NCI-H146 treated with DMSO at 0.1 percent for 48 hours (cell line): ENCODE results near the gene ARL2.
A peak's percentile ranks its signal among the peaks of the same experiment; 100 is the strongest.
"Not testable (repeated sequence)": the region's sequence is repeated elsewhere in the genome, so short reads cannot be mapped to it uniquely, and the experiment has no call there.

ENCODE experiments used
- DNase-seq: peaks from one replicate; lab custom pipeline; 2025; ENCODE audit not compliant: unreplicated experiment; lab: John Stamatoyannopoulos, UW

ARL2 gene

DNA sequence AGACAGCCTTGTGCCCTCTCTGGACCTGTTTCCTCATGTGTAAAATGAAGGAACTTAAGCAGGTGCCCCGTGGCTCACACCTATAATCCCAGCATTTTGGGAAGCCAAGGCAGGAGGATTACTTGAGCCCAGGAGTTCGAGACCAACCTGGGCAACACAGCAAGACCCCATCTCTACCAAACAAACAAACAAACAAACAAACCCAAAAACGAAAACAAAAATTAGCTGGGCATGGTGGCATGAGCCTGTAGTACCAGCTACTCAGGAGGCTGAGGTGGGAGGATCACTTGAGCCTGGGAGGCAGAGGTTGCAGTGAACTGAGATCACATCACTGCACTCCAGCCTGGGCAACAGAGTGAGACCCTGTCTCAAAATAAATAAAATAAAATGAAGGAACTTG is 10.0 kb upstream of the ARL2 start:
- not testable (repeated sequence) for DNase-seq

DNA sequence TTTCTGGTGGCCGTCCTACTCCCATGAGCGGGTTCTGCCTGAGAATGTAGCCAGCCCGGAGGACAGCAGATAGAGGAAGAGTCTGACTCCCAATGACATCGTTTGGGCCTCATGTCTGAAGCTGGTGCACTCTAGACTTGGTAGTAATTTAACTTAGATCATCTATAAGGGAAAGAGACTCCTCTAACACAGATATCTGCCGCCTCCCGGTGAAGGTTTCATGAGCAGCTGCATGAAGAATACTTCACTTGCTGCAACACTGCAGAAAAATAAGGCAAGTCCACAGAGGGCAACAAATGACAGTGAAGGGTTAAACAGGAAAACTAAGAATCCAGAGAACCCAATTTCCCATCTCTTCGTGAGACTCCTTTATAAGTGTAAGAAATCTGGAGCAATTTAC is 5.9 kb upstream of the ARL2 start:
- DNase-seq: no peak

GRCh38 chr11:65008873-65009272 is 5.1 kb upstream of the ARL2 start:
- DNase-seq: no peak

DNA sequence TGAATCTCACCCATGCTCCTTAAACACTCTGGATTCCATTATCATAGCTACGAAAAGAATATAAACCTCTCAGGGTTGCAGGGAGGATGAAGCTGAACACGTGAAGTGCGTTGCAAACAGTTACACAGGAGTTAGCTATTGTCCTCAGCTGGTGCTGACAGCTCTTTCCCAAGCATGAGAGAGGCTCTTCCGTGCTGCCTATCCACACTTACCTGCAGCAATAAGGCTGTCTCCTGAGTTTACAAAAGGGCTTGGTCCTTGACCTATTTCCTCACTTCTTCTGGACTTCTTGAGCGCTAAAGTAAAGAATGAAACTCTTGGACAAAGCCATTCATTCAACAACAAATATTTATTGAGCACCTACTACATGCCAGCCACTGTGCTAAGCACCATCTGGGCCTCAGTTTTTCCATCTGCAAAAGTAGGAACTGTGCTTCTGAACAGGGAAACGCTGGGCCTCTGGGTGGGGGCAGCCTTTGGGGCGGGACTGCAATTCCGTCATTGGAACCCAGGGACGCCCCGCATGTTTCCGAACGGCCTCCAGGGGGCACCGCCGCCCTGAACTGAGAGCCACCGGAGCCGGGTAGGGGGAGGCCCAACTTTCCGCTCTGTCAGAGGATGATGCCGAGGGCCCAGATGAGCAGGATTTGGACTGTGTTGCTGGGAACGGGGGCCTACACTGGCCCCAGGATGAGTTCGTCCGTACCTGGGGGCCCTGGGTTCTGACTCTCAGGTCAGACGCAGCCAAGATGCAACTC is 651 bp upstream of the ARL2 start:
- peak; percentile 52 for DNase-seq

DNA sequence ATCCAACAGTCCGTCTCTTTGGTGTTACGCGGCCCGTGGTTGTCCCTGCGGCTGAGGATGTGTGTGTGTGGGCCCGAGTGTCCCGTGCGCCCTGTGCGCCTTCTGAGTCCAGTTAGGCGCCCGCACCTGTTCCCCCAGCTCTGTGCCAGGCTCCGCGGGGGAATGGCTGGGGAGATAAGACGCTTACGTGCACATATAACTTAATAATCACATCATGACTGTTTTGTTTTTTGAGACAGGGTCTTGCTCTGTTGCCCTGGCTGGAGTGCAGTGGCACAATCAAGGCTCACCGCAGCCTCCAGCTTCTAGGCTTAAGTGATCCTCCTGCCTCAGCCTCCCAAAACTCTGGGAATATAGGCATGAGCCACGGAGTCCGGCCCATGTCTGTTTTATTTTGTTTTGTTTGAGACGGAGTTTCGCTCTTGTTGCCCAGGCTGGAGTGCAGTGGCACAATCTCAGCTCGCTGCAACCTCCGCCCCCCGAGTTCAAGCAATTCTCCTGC is 817 bp downstream of the ARL2 start:
- DNase-seq: no peak

GRCh38 chr11:65016705-65017104 is 2.7 kb downstream of the ARL2 start:
- DNase-seq: no peak

GRCh38 chr11:65017937-65018336 is 4.0 kb downstream of the ARL2 start:
- DNase-seq: no peak

DNA sequence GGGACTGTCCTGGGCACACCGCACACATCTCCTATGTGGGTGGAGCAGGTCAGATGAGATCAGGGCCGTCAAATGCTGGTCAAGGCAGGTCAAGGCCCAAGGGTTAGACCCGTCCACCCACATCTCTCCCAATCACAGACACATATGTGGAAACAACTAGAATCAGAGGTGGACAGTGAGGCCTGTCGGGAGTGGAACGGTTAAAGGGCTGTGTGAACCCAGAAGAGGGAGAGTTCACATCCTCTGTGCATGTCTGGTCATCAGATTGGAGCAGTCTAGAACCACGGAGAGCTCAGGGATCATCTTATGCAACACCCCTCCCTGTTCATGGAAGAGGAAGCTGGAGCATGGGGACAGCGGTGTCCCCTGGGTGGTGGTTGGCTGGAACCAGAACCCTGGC is 5.9 kb downstream of the ARL2 start:
- DNase-seq: no peak

DNA sequence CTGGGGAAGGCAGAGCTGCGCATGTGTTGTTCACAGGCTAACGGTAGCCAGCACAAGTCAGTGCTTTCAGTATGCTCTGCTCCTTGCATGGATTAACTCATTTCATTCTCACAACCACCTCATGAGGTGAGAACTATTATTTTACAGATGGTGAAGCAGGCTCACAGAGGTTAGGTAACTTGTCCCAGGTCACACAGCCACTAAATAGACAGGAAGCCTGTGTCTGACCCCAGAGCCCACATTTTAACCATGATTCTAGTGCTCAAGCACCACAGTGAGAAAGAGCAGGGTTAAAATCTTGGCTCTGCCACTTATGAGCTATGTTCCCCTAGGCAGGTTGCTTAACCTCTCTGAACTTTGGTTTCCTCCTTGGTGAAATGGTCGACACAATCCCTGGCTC is 7.0 kb downstream of the ARL2 start:
- DNase-seq: no peak

DNA sequence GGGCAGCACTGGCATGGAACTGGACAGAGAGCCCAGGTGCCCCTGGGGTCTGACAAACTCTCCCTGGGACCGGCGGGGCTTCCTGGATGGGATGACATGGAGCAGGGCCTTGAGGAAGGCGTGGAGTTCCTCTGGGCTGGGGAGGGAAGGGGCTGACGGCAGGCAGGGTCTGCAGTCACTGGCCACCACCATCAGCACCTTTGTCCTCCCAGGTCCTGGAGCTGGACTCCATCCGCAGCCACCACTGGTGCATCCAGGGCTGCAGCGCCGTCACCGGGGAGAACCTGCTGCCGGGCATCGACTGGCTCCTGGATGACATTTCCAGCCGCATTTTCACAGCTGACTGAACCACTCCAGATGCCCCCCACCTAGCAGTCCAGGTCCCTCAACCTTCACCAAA is 7.5 kb downstream of the ARL2 start:
- DNase-seq: no peak

- DNase-seq: not testable (repeated sequence)
These were observed 9.5 kb downstream of the ARL2 start for GRCh38 chr11:65023502-65023901.

GRCh38 chr11:65026810-65027209 is 12.8 kb downstream of the ARL2 start:
- no peak for DNase-seq

DNA sequence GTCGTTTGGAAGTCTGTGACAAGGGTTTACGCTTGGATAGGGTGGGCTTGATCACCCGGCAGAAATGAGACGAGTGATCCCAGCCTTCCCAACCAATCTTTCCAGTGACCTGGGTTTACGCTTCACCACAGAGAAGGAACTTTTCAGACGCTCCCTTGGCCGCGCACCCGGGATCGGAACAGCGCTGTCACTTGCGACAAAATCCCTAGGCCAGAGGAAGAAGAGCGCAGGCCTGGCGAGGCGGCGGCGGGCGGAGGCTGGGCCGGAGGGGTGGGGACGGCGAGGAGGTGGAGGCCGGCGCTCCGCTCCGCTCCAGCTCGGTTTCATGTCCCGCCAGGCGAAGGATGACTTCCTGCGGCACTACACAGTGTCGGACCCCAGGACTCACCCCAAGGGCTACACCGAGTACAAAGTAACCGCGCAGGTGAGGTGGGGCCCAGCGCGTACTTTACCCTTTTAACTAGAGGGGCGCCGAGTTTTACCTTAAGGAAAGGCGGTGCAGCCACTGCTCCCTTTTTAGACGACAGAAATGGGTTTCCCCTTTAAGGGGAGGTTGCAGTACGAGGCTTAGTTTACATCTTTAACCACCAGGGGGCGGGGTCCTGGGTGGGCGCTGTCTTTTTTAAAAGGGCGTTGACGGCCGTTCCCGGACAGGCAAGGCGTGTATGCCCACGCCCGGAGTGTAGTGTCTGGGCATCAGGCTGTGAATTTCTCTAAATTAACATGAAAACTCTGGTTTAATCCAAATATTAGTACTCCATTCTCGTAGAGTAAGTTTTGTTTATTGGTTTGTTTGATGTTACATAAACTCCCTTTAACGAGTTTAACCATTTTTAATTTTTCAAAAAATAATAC is 13.5 kb downstream of the ARL2 start, which contains the start of gene SNX15:
Gene SNX15 (plus strand): TSS at position 227 of the 855 bp plus-strand sequence. CDS start 99 bp downstream, at position 326.
- peak; percentile 96 for DNase-seq

GRCh38 chr11:65032216-65032615 is 18.3 kb downstream of the ARL2 start:
- DNase-seq: no peak

- no peak for DNase-seq
These were observed 20.5 kb downstream of the ARL2 start for GRCh38 chr11:65034423-65034822.

- DNase-seq: no peak
These were observed 21.6 kb downstream of the ARL2 start for GRCh38 chr11:65035579-65035978.

- no peak for DNase-seq
These were observed 23.0 kb downstream of the ARL2 start for GRCh38 chr11:65036931-65037330.

DNA sequence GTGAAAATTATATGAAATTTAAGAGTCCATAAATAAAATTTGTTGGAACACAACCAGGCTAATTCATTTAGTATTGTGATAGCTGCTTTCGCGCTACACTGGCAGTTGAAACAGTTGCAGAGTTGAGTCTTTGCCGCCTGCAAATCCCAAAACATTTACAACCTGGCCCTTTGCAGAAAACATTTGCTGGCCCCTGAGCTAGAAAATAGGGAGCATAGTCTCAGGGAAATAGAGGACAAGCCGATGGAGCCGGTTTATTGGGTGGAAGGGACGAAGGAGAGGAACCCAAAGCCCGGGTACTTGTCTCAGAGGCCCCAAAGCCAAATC is 26.5 kb downstream of the ARL2 start:
- no peak for DNase-seq

GRCh38 chr11:65040847-65041622 is 27.1 kb downstream of the ARL2 start, which contains the start of gene SAC3D1:
Gene SAC3D1 (plus strand): TSS chr11:65041210. CDS start chr11:65041293, 83 bp downstream.
- peak; percentile 92 for DNase-seq

- DNase-seq: no peak
These were observed 28.9 kb downstream of the ARL2 start for GRCh38 chr11:65042891-65043290.

GRCh38 chr11:65043881-65044501 is 30.0 kb downstream of the ARL2 start:
- no peak for DNase-seq
